ENCODE measurements around the gene HOXA3.

GRCh38 chr7:27198871-27199801 is 46.8 kb upstream of the HOXA3 start:
- TF ChIP-seq EZH2phosphoT487 (IDR thresholded peaks at IDR 0.05; ENCODE audit: borderline replicate concordance, low read length) = no peak
- TF ChIP-seq, protein P1, sequence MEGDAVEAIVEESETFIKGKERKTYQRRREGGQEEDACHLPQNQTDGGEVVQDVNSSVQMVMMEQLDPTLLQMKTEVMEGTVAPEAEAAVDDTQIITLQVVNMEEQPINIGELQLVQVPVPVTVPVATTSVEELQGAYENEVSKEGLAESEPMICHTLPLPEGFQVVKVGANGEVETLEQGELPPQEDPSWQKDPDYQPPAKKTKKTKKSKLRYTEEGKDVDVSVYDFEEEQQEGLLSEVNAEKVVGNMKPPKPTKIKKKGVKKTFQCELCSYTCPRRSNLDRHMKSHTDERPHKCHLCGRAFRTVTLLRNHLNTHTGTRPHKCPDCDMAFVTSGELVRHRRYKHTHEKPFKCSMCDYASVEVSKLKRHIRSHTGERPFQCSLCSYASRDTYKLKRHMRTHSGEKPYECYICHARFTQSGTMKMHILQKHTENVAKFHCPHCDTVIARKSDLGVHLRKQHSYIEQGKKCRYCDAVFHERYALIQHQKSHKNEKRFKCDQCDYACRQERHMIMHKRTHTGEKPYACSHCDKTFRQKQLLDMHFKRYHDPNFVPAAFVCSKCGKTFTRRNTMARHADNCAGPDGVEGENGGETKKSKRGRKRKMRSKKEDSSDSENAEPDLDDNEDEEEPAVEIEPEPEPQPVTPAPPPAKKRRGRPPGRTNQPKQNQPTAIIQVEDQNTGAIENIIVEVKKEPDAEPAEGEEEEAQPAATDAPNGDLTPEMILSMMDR (IDR thresholded peaks at IDR 0.05; ENCODE audit: low read depth, low read length, poor library complexity, severe bottlenecking) = no peak

Data from DOHH2 (cell line).